Skeletal muscle tissue (tissue), 4 donors: Measurements from ENCODE around the gene GPR3. TPM values are rescaled to one million over a fixed set of nuclear protein-coding genes. Genes with fewer than 3 reads are reported as not detected.
A peak's percentile ranks its signal among the peaks of the same experiment; 100 is the strongest.

ENCODE experiments used
- H3K27ac ChIP-seq: one replicate; pipeline ENCODE4 v1.7.0; 2013; ENCODE audit warnings: mild to moderate bottlenecking, low read depth, low read length, inconsistent platforms
- H3K27me3 ChIP-seq, 3 donors: one replicate each; pipeline ENCODE4 v1.7.0; 2013; ENCODE audit warnings: low read length in 3 of 3; ENCODE audit not compliant: control insufficient read depth in 3 of 3, insufficient read depth in 3 of 3
- H3K36me3 ChIP-seq, 3 donors: one replicate each; pipeline ENCODE4 v1.7.0; 2013; ENCODE audit warnings: low read length in 3 of 3; ENCODE audit not compliant: control insufficient read depth in 3 of 3, insufficient read depth in 3 of 3
- H3K4me1 ChIP-seq, 3 donors: one replicate each; pipeline ENCODE4 v1.7.0; 2013; ENCODE audit warnings: low read length in 3 of 3, mild to moderate bottlenecking in 3 of 3; ENCODE audit not compliant: control insufficient read depth in 3 of 3, insufficient read depth in 3 of 3
- H3K4me3 ChIP-seq, 3 donors: one replicate each; pipeline ENCODE4 v1.7.0; 2013; ENCODE audit warnings: low read length in 3 of 3
- H3K9ac ChIP-seq, 3 donors: one replicate each; pipeline ENCODE4 v1.7.0; 2013; ENCODE audit warnings: low read length in 3 of 3, mild to moderate bottlenecking in 3 of 3, moderate library complexity in 2 of 3, low read depth in 1 of 3
- H3K9me3 ChIP-seq, 3 donors: one replicate each; pipeline ENCODE4 v1.7.0; 2013; ENCODE audit warnings: low read length in 3 of 3; ENCODE audit not compliant: control insufficient read depth in 3 of 3
- total RNA-seq: library from RNA; depleted of rRNA; stranded (reverse); fragments of >200 nt; gene quantifications from one replicate; pipeline ENCODE4 v1.2.3, GENCODE V29; 2014
- donor health status: Osteomylitis.

The GPR3 gene
- total RNA-seq, 1 donor from 2014 or later: under 0.01 TPM

DNA sequence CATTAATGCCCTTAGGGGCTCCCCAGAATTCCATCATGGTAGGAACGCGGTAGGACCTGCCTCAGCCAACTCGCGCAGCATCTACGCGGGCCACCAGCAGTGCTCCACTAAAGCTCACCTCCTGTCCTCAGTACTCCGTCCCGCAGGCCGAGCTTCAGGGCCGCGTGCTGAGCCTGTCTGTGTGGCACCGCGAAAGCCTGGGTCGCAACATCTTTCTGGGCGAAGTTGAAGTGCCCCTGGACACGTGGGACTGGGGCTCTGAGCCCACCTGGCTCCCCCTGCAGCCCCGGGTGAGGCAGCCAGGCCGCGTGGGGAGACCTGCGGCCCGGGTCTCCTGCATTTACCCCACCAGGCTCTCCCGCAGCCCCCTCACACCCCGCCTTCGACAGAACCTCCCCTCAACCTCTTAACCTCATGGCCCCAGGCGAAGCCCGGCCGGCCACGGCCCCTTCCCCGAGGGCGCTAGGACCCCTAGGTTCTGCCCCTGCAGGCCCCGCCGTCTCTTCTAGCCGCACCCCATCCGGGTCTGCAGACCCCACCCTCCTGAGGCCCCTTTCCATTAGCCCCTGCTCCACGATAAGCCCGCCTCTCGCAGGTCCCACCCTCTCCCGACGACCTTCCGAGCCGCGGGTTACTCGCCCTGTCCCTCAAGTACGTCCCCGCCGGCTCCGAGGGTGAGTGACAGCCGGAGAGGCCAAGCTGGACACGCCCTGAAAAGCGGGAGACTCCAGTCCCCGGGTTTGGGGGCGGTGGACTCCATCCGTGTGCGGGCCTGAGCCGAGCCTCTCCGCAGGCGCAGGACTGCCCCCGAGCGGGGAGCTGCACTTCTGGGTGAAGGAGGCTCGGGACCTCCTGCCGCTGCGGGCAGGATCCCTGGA, 41.5 kb upstream of the GPR3 start:
- no peak overlapping the region for H3K27ac ChIP-seq
- H3K9ac ChIP-seq: peak overlapping the region in 2 of 3 donors; percentile 43 to 50
- peak overlapping the region in 2 of 3 donors; percentile 30 to 52 for H3K4me3 ChIP-seq
- H3K4me1 ChIP-seq: peaks cover 12 to 23% (median 16%) of the 10 kb centered on the region in 3 donors
- no peaks in the 10 kb centered on the region for H3K9me3 ChIP-seq
- peaks cover 32 to 41% (median 34%) of the 10 kb centered on the region in 3 donors for H3K27me3 ChIP-seq
- peaks cover 6 to 15% (median 11%) of the 10 kb centered on the region in 3 donors for H3K36me3 ChIP-seq

GRCh38 chr1:27351541-27352107, 40.8 kb upstream of the GPR3 start:
- Histone ChIP-seq H3K4me3 (no peak overlapping the region), H3K4me1 (peaks cover 12 to 23% (median 16%) of the 10 kb centered on the region in 3 donors), H3K36me3 (peaks cover 13 to 20% (median 16%) of the 10 kb centered on the region in 3 donors), H3K27ac (no peak overlapping the region), H3K9ac (peak overlapping the region in 2 of 3 donors; percentile 33 to 43), H3K9me3 (no peaks in the 10 kb centered on the region), H3K27me3 (peaks cover 27 to 37% (median 29%) of the 10 kb centered on the region in 3 donors)

- Histone ChIP-seq H3K27me3 (peaks cover 19 to 26% (median 20%) of the 10 kb centered on the region in 3 donors), H3K9ac (no peak overlapping the region), H3K36me3 (peaks cover 21 to 23% (median 22%) of the 10 kb centered on the region in 3 donors), H3K9me3 (no peaks in the 10 kb centered on the region), H3K4me3 (no peak overlapping the region), H3K27ac (no peak overlapping the region), H3K4me1 (peaks cover 12 to 24% (median 23%) of the 10 kb centered on the region in 3 donors)
Measured at GRCh38 chr1:27353166-27353565, 39.3 kb upstream of the GPR3 start.

GRCh38 chr1:27353629-27354028, 38.8 kb upstream of the GPR3 start:
- peaks cover 12 to 24% (median 23%) of the 10 kb centered on the region in 3 donors for H3K4me1 ChIP-seq
- peaks cover 19 to 26% (median 20%) of the 10 kb centered on the region in 3 donors for H3K27me3 ChIP-seq
- H3K27ac ChIP-seq: no peak overlapping the region
- H3K9ac ChIP-seq: no peak overlapping the region
- no peak overlapping the region for H3K4me3 ChIP-seq
- H3K9me3 ChIP-seq: no peaks in the 10 kb centered on the region
- H3K36me3 ChIP-seq: peaks cover 21 to 25% (median 23%) of the 10 kb centered on the region in 3 donors

- Histone ChIP-seq H3K36me3 (peaks cover 24 to 34% (median 31%) of the 10 kb centered on the region in 3 donors), H3K9me3 (no peaks in the 10 kb centered on the region), H3K27ac (no peak overlapping the region), H3K4me1 (peaks cover under 1 to 13% (median 5%) of the 10 kb centered on the region in 3 donors), H3K27me3 (peaks cover 1 to 6% (median 1%) of the 10 kb centered on the region in 3 donors), H3K9ac (no peak overlapping the region), H3K4me3 (no peak overlapping the region)
Measured at GRCh38 chr1:27355683-27356082, 36.7 kb upstream of the GPR3 start.

GRCh38 chr1:27356277-27356618, 36.2 kb upstream of the GPR3 start:
- no peaks in the 10 kb centered on the region for H3K9me3 ChIP-seq
- H3K27me3 ChIP-seq: peaks cover 0 to under 1% (median 0%) of the 10 kb centered on the region in 3 donors
- H3K9ac ChIP-seq: no peak overlapping the region
- H3K27ac ChIP-seq: no peak overlapping the region
- H3K4me3 ChIP-seq: no peak overlapping the region
- peaks cover 0 to 11% (median 0%) of the 10 kb centered on the region in 3 donors for H3K4me1 ChIP-seq
- H3K36me3 ChIP-seq: peaks cover 28 to 38% (median 32%) of the 10 kb centered on the region in 3 donors

- Histone ChIP-seq H3K9me3 (no peaks in the 10 kb centered on the region), H3K27me3 (no peaks in the 10 kb centered on the region), H3K4me1 (peaks cover 0 to 8% (median 0%) of the 10 kb centered on the region in 3 donors), H3K9ac (no peak overlapping the region), H3K36me3 (peaks cover 33 to 43% (median 37%) of the 10 kb centered on the region in 3 donors), H3K4me3 (no peak overlapping the region), H3K27ac (no peak overlapping the region)
Measured at GRCh38 chr1:27356619-27357280, 35.7 kb upstream of the GPR3 start.

DNA sequence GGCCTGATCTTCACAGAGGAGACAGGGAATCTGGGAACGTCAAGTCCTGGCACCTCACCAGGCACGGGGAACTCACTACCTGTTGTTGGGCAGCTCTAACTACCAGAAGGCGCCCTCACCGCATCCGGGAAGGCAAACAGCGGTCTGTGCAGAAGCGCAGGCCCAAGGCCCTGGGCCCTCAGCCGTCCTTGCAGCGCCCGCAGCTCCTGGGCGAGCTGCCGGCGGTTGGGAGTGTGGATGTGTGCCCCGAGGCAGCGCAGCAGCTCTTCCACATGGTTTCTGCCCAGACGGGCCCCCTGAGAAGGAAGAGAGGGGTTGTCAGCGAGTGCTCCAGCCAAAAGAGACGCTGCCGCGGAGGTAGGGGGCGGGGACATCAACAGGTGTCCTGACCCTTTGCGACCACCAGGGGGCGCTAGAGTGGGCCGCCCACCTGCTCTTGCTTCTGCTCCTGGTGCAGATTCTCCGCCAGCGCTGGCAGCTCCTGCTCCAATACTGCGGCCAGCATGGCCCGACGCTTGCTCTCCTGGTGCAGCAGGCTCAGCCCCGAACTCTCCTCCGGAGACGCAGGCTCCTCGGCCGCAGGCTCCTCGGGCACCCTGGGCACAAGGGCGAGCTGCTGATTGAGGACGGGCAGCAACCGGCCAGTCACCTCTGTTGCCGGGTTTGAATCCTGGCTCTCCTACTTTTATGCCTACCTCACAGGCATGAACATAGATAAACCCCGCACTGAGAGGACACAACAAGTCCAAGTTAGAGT, 35.0 kb upstream of the GPR3 start:
- Histone ChIP-seq H3K27ac (no peak overlapping the region), H3K36me3 (peaks cover 37 to 50% (median 43%) of the 10 kb centered on the region in 3 donors), H3K4me1 (peaks cover 0 to 8% (median 0%) of the 10 kb centered on the region in 3 donors), H3K9ac (peak overlapping the region in 1 of 3 donors; percentile 54), H3K4me3 (no peak overlapping the region), H3K27me3 (no peaks in the 10 kb centered on the region), H3K9me3 (no peaks in the 10 kb centered on the region)
